HG03432 (cell line): ENCODE results near the gene CHST5.
"Not testable (repeated sequence)": the region's sequence is repeated elsewhere in the genome, so short reads cannot be mapped to it uniquely, and the experiment has no call there.

Experiments used
- ATAC-seq: cut with Tn5 transposase; IDR thresholded peaks from one replicate; pipeline ENCODE4 v1.9.1; 2021; ENCODE audit warnings: mild to moderate bottlenecking, moderate library complexity; ENCODE audit not compliant: unreplicated experiment

Gene CHST5

DNA sequence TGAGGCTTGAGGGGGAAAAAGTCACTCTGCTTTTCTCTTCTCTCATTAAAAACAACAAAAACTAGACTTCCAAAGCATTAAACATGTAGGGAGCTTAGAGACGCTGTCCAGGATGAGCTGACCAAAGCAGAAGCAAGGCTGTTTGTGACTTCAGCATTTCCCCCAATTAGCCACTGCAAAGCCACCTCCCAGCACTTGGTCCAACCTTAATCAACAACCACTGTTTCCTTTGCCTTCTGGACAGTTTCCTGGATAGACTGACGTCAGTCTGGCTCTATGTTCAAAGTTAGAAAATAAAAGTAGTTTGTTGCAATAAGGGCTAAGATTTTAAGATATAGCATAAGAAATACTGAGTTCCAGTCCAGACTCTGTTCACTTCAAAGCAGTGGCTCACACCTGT is 17.0 kb upstream of the CHST5 start:
- ATAC-seq = no peak

DNA sequence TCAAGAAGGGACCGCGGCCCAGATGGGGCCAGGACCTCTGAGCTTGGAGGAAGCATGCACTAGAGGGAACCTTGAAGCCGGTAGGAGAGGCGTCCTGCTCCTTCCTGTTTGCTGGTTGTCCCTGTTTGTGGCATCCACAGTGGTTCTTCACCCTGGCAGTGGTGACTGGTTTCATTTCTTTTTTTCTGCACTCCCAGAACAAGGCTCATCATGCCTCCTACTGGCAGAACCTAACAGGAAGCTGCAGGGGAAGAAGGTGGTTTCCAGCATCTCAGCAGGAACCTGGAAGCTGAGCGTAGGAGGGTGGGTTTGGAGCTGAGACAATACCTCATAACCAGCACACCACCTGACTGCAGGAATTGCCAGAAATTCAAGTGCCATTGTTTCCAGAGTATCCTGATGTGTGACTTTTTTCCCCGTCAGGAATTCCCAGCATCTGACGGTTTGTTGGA is 14.3 kb upstream of the CHST5 start:
- peak; percentile 89 for ATAC-seq

DNA sequence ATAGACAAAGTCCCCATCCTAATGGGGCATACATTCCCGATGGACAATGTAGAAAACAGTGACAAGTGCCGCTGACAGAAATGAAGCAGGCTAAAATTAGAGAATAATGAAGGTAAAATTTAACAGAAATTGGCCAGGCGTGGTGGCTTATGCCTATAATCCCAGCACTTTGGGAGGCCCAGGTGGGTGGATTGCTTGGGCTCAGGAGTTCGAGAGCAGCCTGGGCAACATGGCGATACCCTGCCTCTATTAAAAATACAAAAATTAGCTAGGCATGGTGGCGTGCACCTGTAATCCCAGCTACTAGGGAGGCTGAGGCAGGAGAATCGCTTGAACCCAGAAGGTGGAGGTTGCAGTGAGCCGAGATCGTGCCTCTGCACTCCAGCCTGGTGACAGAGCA is 12.5 kb upstream of the CHST5 start:
- not testable (repeated sequence) for ATAC-seq

DNA sequence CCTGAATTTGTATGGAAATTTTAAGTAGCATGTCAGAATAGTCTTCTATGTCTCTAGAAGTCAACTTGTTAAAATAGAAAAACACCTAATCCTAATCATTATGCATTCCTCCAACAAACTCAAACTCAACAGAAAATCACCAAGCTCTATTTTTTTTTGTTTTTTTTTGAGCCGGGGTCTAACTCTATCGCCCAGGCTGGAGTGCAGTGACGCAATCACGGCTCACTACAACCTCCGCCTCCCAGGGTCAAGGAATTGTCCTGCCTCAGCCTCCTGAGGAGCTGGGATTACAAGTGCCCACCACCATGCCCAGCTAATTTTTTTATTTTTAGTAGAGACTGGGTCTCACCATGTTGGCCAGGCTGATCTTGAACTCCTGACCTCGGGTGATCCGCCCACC is 10.4 kb upstream of the CHST5 start:
- ATAC-seq = no peak

DNA sequence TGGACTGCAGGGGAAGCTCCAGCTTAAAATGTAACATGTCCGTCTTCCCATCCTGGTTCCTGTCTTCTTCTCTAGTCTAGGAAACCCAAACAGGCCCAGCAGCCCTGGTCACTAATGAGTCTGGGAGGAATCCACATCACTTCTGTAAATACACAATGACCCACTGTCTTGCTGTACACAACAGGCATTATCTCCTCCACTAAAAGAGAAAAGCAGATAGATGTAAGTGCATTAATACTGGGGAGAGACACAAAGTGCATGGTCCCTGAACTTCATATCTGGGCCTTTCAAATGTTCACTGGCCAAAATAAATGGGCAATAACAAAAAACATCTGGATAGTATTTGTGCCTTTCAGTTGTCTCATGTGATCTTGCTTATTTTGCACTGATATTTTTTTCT is 10.0 kb upstream of the CHST5 start:
- ATAC-seq = not testable (repeated sequence)

DNA sequence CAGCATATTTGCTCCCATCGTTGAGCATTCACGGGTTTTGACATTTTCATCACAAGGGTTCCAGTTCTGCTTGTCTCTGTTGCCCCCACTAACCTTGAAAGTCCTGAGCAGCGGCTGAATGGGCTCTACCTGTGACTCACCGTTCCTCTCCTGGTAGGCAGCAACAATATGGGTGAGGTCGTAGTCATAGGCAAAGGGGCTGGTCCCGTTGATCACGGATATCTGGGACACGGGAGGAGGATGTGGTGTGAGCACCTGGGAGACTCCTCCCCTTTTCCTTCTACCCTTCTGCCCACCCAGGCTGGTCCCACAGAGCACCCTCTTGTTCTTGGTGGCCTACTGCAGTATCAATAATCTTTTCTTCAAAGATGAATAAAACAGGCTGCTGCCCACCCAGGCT is 6.6 kb upstream of the CHST5 start:
- not testable (repeated sequence) for ATAC-seq

DNA sequence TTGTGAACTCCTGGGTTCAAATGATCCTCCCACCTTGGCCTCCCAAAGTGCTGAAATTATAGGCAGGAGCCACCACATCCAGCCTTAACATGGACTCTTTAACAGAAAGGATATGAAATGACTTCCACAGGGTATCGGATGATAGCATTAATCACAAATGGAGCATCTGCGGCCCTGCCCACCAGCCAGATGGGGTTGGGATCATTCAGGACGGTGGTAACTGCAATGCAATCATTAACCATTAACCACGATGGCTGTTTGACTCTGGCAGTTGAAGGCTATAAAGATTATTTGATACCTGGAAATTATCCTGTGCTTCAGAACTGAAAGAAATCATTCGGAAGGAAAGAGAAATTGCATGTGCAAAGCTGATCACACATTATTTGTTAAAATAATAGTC is 5.3 kb upstream of the CHST5 start:
- ATAC-seq = no peak

DNA sequence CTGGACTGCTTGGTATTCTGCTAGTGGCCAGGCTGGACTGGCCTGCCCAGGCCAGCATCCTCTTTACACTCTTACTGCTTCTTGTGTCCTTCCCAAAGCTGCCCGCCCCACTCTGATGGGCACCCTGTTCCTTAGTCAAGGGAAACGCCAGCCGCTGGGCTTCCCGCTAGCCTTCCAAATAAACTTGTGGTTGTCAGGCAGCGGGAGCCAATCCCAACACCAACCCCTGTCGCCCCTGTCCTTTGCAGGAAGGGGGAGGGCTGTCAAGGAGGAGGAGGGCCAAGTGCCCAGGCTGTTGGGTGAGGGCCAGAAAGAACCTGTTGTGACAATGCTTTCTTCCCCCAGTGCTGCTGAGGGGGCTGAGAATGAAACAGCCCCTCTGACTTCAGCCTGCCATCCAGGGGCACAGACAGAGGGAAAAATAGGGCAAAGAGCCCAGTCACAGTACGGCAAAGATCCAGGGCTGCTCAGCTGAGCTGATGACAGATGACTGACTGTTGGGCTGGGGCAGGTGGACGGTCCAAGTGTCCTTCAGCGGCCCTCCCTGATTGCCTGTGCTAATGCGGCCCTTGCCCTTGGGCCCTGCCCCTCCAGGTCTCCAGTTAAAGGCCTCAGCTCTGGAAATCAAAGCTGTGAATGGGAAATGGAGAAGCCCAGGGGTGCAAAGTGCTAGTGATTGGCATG is 3.1 kb upstream of the CHST5 start:
- not testable (repeated sequence) for ATAC-seq

DNA sequence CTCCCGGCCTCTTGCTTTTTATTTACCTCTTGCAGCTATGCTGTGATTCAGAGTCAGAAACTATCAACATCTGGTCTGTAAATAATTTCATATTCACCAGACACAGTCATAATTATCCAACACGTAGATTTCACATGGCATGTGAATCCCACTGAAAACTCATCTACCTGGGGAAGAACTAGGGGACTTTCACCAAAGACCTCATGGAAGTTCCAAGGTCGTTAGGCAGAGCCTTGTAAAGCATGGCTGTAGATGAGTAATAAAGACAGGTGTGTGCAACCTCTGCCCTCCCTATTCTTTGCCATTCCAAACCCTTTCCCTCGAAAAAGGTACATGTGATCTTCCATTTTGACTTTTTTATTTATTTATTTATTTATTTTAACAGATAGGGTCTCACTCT is 1.9 kb upstream of the CHST5 start:
- ATAC-seq = no peak

DNA sequence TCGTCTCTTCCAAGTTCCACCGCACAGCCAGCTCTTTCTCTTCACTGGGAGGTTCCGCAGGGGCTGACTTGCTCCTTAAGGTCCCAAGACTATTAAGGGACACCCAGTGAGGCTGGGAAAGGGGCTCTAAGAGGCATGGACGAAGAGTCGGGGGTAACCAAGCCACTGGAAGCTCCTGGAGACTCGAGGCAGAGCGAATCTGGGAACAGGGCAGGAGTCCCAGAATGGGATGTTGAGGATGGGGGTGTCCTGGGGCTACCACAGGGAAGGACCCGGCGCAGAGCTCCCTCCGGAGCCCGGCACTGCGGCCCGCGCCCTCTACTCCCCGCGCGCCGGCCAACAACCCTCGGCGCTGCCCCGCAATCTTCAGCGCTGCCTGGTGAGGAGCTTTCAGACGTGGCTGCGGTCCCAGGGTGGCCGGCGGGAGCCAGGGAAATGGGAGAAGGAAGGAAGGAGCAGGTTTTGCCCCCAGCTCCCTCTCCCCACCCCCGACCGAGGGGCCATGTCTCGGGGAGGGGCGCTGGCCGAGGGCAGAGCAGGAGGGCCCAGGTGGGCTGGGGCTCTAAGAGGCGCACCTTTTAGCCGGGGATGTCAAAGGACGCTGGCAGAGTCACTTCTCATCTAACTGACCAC is 581 bp downstream of the CHST5 start:
- ATAC-seq = no peak

DNA sequence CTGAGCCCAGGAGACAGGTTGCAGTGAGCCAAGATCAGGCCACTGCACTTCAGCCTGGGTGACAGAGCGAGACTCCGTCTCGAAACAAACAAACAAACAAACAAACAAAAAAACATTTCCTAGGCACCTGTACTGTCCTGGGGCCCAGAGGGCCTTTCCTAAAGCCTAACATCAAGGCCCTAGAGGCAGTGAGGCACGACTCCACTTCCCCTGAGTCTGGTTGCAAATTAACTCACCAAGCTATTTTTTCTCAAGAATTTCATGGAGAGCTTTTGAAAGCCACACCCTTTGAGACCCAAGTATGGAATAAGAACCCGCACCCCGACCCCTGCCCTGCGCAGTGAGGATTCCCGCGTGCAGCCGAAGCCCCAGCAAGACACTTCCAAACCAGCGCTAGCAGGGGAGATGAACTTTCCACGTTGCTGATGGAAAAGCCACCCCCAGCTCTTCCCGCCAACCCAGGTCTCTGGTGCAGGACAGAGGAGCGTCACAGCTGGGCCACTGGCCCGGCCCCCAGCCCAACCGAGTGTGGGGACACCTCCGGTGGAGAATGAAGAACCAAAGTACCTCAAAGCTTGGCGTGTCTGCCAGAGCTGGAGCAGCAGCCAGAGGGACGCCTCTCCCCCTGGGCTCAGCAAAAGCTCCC is 1.2 kb downstream of the CHST5 start:
- ATAC-seq = no peak

DNA sequence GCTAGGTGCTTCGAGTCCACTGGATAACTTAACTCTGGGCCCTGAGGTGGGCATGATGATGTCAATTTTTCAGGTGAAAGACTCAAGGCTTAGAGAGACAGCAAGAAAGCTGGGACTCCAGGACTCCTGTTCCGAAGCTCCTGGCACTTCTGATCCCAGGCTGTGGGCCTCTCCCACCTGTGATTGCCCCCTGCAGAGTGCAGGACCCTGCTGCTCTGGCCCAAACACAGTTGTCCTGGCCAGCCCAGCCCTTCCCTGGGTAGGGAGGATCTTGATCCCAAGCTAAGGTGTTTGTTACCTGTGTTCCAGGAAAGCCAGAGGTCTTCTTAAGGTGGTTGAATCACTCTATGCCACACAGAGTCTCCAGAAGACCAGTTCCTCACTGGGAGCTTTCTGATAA is 3.1 kb downstream of the CHST5 start:
- no peak for ATAC-seq

DNA sequence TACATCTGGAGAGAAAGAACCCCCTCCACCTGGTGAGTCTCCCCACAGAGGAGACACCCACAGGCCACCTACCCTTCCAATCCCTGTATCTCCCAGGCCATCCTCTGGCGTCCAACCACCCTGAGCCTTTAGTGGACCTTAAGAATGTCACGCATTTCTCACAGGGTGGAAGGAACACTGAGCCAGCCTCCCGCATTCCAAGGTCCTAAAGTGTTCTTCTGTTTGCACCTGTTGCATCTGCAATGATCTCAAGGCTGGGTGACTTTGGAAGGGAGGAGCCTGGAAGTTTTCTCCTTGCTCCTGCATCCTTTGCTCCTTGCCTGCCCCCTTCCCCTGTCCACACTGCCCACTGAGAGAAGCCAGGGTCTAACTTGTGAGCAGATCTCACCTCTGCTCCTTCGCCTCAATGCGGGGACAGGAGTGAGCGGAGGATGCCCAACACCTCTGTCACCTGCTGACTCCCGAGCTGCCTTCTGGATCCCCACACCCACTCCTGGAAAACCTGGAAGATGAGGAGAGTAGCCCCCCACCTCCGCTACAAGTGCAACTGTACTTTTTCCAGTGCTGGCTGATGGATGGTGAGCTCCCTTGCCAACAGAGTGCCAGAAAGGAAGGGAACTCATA is 3.7 kb downstream of the CHST5 start:
- ATAC-seq = no peak

DNA sequence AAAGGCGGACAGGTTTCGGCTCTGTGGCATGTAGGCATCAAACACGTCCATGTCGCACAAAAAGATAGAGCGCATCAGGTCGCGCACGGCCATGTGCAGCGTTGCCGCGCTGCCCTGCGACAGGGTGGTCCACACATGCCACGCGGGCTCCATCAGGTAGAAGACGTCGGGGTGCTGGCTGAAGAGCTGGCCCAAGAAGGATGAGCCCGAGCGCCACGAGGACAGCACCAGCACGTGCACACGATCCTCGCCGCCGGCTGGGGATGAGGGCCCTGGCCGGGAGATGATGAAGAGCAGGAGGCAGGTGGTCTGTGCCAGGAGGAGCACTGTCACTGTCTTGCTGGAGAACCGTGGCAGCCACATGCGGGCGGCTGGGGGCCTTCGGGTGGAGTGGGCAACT is 5.9 kb downstream of the CHST5 start:
- ATAC-seq = no peak

DNA sequence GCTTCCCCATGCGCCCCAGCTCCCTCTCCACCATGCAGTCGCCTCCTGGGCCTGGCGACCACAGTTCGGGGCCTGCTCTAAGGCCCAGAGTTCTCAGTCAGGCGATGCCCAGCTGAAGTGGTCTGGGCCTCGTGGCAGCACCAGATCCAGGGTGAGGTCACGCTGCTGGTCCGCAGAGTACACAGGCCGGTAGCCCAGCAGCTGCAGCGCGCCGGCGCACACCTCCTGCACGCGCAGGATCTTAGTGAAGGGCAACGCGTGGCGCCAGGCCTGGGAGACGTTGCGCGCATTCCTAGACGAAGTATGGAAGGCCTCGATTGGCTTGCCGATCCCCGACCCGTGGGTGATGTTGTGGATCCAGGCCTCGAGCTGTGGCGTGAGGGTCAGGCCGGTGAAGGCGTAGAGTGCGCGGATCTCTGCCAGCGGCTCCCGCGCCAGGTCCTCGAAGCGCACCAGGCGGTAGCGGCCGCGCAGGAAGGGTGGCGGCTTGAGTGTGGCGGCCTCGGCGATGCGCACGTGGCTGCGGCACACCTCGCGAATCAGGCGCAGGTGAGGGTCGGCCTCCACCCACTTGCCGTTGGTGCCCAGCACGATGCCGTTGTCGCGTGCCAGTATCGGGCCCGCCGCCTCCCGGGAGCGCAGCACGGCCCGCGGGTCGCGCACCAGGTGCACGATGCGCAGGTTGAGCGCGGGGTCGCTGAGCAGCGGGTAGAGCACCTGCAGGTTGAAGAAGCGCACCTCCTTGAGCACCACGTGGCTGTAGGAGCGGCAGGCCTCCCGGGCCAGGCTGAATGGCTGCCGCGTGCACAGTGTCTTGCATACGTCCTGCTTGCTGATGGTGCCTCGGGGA is 6.6 kb downstream of the CHST5 start:
- ATAC-seq = no peak

DNA sequence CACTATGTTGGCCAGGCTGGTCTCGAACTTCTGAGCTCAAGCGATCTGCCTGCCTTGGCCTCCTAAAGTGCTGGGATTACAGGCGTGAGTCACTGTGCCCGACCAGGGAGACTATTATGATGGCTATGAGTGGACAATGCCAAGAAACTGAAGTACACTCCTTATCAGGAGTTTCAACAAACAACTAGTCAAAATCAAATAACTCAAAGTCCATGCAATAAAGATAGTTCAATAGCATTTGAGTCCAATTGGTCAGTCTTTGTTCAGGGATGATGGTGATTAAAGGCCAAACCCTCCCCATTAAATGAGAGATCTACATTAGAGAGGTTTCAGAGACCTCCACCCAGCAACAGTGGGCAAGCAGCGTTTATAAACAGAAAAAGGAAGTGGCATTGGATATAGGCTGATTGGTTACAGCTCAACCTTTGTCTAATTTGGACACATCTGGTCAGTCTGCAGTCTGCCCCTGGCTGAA is 8.0 kb downstream of the CHST5 start:
- ATAC-seq = no peak

DNA sequence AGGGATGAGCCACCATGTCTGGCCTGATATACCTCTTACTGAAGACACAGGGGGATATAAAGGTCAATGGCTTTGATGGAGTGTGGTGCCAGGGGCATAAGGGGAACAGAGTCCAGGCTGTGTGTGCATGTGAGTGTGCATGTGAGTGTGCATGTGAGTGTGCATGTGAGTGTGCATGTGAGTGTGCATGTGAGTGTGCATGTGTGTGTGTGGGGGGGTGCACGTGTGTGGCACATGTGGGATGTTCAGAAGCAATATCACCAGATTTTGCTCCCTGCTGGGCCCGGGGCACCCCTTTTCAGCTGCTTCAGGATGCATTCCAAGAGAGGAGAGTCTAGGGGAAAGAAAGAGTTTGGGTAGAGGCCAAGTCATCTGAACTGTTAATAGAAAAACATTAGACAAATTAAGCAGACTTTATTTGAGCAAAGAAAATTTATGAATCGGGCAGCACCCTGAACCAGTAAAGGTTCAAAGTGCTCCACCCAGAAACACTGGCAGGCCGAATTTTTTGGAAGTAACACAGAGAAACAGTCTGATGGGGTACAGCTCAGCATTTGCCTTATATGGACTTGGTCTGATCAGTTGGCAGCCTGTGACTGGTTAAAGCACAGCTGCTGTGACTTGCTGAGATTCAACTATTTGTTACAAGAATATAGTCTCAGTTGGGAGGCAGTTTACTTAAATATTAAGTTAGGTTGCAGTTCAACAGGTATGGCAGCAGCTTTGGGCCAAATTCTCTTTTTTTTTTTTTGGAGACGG is 9.7 kb downstream of the CHST5 start:
- ATAC-seq = no peak

DNA sequence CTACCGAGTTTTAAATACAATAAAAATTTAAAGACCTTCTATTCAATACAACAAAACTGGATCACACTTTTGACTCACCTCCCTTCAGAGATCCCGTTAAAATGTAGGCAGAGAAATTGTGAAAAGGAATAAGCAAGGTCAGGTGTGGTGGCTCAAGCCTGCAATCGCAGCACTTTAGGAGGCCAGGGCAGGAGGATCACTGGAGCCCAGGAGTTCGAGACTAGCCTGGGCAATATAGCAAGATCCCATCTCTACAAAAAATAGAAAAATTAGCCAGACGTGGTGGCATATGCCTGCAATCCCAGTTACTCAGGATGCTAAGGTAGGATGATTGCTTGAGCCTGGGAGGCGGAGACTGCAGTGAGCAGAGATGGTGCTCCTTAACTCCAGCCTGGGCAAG is 16.7 kb downstream of the CHST5 start:
- ATAC-seq = no peak

DNA sequence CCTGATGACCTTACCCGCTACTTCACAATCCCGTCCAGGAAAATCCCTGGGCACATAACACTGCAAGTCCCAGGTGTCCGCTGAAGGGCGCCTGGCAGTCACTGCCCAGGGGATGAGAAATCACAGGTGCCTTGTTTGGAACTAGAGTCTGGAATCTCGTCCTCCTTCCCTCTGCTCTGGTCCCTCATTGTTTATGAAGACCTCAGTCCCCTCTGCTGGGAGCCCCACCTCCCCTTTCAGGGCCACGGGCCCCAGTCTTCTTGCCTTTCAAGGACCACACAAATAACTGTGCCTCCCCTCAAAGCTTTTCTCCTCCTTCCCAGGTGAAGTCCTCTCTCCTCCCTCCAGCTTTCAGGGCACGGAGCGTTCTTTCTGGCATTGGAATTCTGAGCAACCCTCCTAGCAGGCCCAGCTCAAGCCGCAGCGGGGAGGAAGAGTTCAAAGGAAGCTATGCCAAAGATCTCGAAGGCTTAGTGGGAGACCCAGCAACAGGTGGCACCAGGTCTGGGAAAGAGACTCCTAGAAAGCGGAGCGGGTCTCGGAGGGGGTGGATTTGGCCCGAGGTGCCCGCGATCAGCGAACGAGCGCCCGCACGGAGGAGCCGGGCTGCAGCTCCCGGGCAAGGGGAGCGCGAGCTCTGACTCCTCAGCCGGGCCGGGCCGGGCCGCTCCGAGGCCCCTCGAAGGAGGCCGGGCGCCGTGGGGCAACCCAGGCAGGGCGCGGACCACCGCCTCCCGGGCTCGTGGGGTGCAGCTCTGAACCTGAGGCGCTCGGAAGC is 19.5 kb downstream of the CHST5 start:
- ATAC-seq = peak; percentile 29
